WTC11 (cell line): ENCODE measurements around the gene PAPPA2. TPM values are rescaled to one million over a fixed set of nuclear protein-coding genes. Genes with fewer than 3 reads are reported as not detected.

Source experiments
- ATAC-seq: fragments of 200-7000 bp; cut with Tn5 transposase; 2 replicates; pipeline ENCODE4 v1.10.0; 2021; ENCODE audit warnings: mild to moderate bottlenecking, moderate library complexity
- CTCF ChIA-PET: fragments of 300-600 bp; sonication (Branson Sonifier 250); formaldehyde crosslinking; loops from one replicate; lab custom pipeline; 2021; ENCODE audit warnings: antibody characterized with exemption; lab: Charles Lee
- POLR2A ChIA-PET: fragments of 350-600 bp; sonication (Branson Sonifier 250); formaldehyde crosslinking; loops from one replicate; lab custom pipeline; 2021; ENCODE audit warnings: antibody characterized with exemption; lab: Charles Lee
- DNase-seq: peaks from one replicate; pipeline ENCODE4 v3.0.0; 2021; ENCODE audit warnings: low spot score
- H3K27ac Mint-ChIP-seq: 2 replicates; pipeline ENCODE4 v1.8.0; 2021; ENCODE audit warnings: mixed read lengths
- H3K27me3 Mint-ChIP-seq: 2 replicates; pipeline ENCODE4 v1.8.0; 2021; ENCODE audit warnings: low read depth, mild to moderate bottlenecking, moderate library complexity, mixed read lengths
- H3K36me3 Mint-ChIP-seq: 2 replicates; pipeline ENCODE4 v1.8.0; 2021; ENCODE audit warnings: mixed read lengths
- H3K4me1 Mint-ChIP-seq: 2 replicates; pipeline ENCODE4 v1.8.0; 2022; ENCODE audit warnings: mixed read lengths
- H3K4me3 Mint-ChIP-seq: 2 replicates; pipeline ENCODE4 v1.8.0; 2021; ENCODE audit warnings: mild to moderate bottlenecking, moderate library complexity, mixed read lengths
- H3K9me3 Mint-ChIP-seq: 2 replicates; pipeline ENCODE4 v1.8.0; 2021; ENCODE audit warnings: mixed read lengths
- CREB1 ChIP-seq: sonication (generic); formaldehyde crosslinking; IDR thresholded peaks from 2 replicates; pipeline ENCODE4 v1.8.0; 2023; ENCODE audit warnings: mild to moderate bottlenecking, missing genetic modification reagents
- FOXJ3 ChIP-seq: sonication (generic); formaldehyde crosslinking; IDR thresholded peaks from 2 replicates; pipeline ENCODE4 v1.9.0; 2021; ENCODE audit warnings: missing genetic modification reagents, mild to moderate bottlenecking, borderline replicate concordance
- GTF2I ChIP-seq: fragments of 250-450 bp; sonication (Bioruptor Pico); conservative IDR thresholded peaks from 2 replicates; pipeline ENCODE4 v1.4.0; 2021; ENCODE audit warnings: mild to moderate bottlenecking
- HMGA2 ChIP-seq: fragments of 250-450 bp; sonication (Bioruptor Pico); IDR thresholded peaks from 2 replicates; pipeline ENCODE4 v1.4.0; 2021; ENCODE audit warnings: mild to moderate bottlenecking, moderate library complexity
- NR1H2 ChIP-seq: sonication (generic); formaldehyde crosslinking; IDR thresholded peaks from 2 replicates; pipeline ENCODE4 v1.9.0; 2021; ENCODE audit warnings: mild to moderate bottlenecking, moderate library complexity, missing genetic modification reagents
- PRRX2 ChIP-seq: fragments of 250-450 bp; sonication (Bioruptor Pico); IDR thresholded peaks from 2 replicates; pipeline ENCODE4 v1.8.0; 2021; ENCODE audit warnings: mild to moderate bottlenecking
- RORB ChIP-seq: fragments of 250-450 bp; sonication (Bioruptor Pico); IDR thresholded peaks from 2 replicates; pipeline ENCODE4 v1.9.0; 2021; ENCODE audit warnings: mild to moderate bottlenecking
- SOX15 ChIP-seq: fragments of 250-450 bp; sonication (Bioruptor Pico); IDR thresholded peaks from 2 replicates; pipeline ENCODE4 v1.9.0; 2021; ENCODE audit warnings: mild to moderate bottlenecking
- ZNF121 ChIP-seq: sonication (generic); formaldehyde crosslinking; IDR thresholded peaks from 2 replicates; pipeline ENCODE4 v1.8.0; 2023; ENCODE audit warnings: missing genetic modification reagents
- ZNF263 ChIP-seq: sonication (generic); formaldehyde crosslinking; IDR thresholded peaks from 2 replicates; pipeline ENCODE4 v1.8.1; 2022; ENCODE audit warnings: low read depth, mild to moderate bottlenecking, moderate library complexity, missing genetic modification reagents
- ZNF396 ChIP-seq: fragments of 250-450 bp; sonication (Bioruptor Pico); IDR thresholded peaks from 2 replicates; pipeline ENCODE4 v1.8.0; 2021; ENCODE audit warnings: mild to moderate bottlenecking, moderate library complexity, borderline replicate concordance
- ZNF671 ChIP-seq: fragments of 250-450 bp; sonication (Bioruptor Pico); IDR thresholded peaks from 2 replicates; pipeline ENCODE4 v1.8.0; 2021; ENCODE audit warnings: mild to moderate bottlenecking
- total RNA-seq: library from RNA; stranded (reverse); gene quantifications from 3 replicates; pipeline ENCODE4 v1.2.3, GENCODE V29; 2021
- TF ChIP-seq, protein P1 (sequence below): fragments of 250-450 bp; sonication (Bioruptor Pico); IDR thresholded peaks from 2 replicates; pipeline ENCODE4 v1.9.0; 2021; ENCODE audit warnings: mild to moderate bottlenecking
- TF ChIP-seq, protein P2 (sequence below): sonication (generic); formaldehyde crosslinking; IDR thresholded peaks from 2 replicates; pipeline ENCODE4 v1.8.0; 2023; ENCODE audit warnings: missing genetic modification reagents, mild to moderate bottlenecking, borderline replicate concordance
- TF ChIP-seq, protein P3 (sequence below): sonication (generic); formaldehyde crosslinking; IDR thresholded peaks from 2 replicates; pipeline ENCODE4 v1.8.1; 2022; ENCODE audit warnings: low read depth, mild to moderate bottlenecking, moderate library complexity, missing genetic modification reagents, borderline replicate concordance
- TF ChIP-seq, protein P4 (sequence below): sonication (generic); formaldehyde crosslinking; IDR thresholded peaks from 2 replicates; pipeline ENCODE4 v1.8.0; 2023; ENCODE audit warnings: mild to moderate bottlenecking, missing genetic modification reagents
- TF ChIP-seq, protein P5 (sequence below): fragments of 250-450 bp; sonication (Bioruptor Pico); IDR thresholded peaks from 2 replicates; pipeline ENCODE4 v1.8.0; 2021; ENCODE audit warnings: mild to moderate bottlenecking
- TF ChIP-seq, protein P6 (sequence below): fragments of 200-600 bp; IDR thresholded peaks from 2 replicates; pipeline ENCODE4 v1.8.0; 2022; ENCODE audit warnings: antibody characterized with exemption
- TF ChIP-seq, protein P7 (sequence below): sonication (generic); formaldehyde crosslinking; IDR thresholded peaks from 2 replicates; pipeline ENCODE4 v1.8.1; 2022; ENCODE audit warnings: missing genetic modification reagents, borderline replicate concordance
- TF ChIP-seq, protein P8 (sequence below): sonication (generic); formaldehyde crosslinking; IDR thresholded peaks from 2 replicates; pipeline ENCODE4 v1.8.1; 2022; ENCODE audit warnings: mild to moderate bottlenecking, moderate library complexity, missing genetic modification reagents

Gene PAPPA2
- total RNA-seq, 1 experiment from 2014 or later = 0.74 TPM

DNA sequence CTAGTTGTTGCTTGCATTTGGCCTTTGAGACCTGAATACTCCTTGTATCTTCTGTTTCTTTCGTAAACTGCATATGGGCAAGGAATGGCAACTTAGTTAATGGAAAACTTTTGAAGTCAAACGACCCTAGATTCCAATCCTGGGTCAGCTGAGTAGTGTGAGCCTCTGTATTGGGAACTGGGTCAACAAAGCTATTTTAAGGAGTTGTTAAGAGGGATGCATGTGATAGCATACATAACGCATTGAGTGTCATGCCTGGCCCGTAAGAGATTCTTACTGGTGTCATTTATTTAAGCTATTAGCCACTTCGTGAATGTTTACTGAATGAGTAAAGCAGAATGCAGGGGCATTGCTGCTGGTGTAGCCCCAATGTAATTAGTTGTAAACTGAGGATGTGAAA is 340.1 kb downstream of the PAPPA2 start:
- DNase-seq (no peak), ATAC-seq (no peak)
- H3K9me3 Mint-ChIP-seq = no peaks in the 10 kb centered on the region
- peaks cover 39% of the 10 kb centered on the region for H3K4me1 Mint-ChIP-seq
- H3K27me3 Mint-ChIP-seq = no peaks in the 10 kb centered on the region
- H3K36me3 Mint-ChIP-seq = no peaks in the 10 kb centered on the region
- CTCF ChIA-PET = interaction anchor here (1.6 kb wide), 1 partner anchor 75 kb away, joined by 4 read pairs; no protein-coding TSS in a partner anchor
- no peak overlapping the region for H3K27ac Mint-ChIP-seq
- TF ChIP-seq ZNF671 = no peak
- TF ChIP-seq, protein P1, sequence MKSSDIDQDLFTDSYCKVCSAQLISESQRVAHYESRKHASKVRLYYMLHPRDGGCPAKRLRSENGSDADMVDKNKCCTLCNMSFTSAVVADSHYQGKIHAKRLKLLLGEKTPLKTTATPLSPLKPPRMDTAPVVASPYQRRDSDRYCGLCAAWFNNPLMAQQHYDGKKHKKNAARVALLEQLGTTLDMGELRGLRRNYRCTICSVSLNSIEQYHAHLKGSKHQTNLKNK (CRISPR knock-in tag) = no peak
- POLR2A ChIA-PET = no interaction called here
- no peak overlapping the region for H3K4me3 Mint-ChIP-seq

DNA sequence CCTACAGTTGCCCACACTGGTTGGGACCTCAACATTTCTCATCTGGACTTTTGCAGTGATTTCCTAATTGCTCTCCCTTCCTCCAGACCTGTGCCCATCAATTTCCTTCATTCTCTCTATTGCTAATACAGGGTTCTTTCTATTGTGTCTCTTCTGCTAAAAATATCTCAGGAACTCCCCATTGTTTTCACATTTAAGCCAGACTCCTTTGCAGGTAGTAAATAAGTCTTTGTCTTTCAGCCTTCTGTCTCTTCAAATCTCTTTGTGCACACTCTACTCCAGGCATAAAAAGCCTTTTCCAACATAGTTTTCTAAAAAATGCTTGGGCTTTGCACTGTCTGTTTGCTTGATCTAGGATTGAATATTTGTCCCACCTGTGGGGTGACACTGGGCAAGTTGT is 340.6 kb downstream of the PAPPA2 start:
- ChIA-PET POLR2A (no interaction called here), CTCF (no interaction called here)
- no peaks in the 10 kb centered on the region for H3K9me3 Mint-ChIP-seq
- no peaks in the 10 kb centered on the region for H3K27me3 Mint-ChIP-seq
- no peak overlapping the region for H3K27ac Mint-ChIP-seq
- TF ChIP-seq RORB (CRISPR knock-in tag) (no peak), ZNF396 (CRISPR knock-in tag) (no peak), ZNF121 (CRISPR knock-in tag) (no peak), GTF2I (no peak), FOXJ3 (no peak), NR1H2 (CRISPR knock-in tag) (no peak), CREB1 (no peak), ZNF263 (CRISPR knock-in tag) (no peak), HMGA2 (no peak)
- TF ChIP-seq, protein P2, sequence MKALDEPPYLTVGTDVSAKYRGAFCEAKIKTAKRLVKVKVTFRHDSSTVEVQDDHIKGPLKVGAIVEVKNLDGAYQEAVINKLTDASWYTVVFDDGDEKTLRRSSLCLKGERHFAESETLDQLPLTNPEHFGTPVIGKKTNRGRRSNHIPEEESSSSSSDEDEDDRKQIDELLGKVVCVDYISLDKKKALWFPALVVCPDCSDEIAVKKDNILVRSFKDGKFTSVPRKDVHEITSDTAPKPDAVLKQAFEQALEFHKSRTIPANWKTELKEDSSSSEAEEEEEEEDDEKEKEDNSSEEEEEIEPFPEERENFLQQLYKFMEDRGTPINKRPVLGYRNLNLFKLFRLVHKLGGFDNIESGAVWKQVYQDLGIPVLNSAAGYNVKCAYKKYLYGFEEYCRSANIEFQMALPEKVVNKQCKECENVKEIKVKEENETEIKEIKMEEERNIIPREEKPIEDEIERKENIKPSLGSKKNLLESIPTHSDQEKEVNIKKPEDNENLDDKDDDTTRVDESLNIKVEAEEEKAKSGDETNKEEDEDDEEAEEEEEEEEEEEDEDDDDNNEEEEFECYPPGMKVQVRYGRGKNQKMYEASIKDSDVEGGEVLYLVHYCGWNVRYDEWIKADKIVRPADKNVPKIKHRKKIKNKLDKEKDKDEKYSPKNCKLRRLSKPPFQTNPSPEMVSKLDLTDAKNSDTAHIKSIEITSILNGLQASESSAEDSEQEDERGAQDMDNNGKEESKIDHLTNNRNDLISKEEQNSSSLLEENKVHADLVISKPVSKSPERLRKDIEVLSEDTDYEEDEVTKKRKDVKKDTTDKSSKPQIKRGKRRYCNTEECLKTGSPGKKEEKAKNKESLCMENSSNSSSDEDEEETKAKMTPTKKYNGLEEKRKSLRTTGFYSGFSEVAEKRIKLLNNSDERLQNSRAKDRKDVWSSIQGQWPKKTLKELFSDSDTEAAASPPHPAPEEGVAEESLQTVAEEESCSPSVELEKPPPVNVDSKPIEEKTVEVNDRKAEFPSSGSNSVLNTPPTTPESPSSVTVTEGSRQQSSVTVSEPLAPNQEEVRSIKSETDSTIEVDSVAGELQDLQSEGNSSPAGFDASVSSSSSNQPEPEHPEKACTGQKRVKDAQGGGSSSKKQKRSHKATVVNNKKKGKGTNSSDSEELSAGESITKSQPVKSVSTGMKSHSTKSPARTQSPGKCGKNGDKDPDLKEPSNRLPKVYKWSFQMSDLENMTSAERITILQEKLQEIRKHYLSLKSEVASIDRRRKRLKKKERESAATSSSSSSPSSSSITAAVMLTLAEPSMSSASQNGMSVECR (CRISPR knock-in tag) = no peak
- TF ChIP-seq, protein P3, sequence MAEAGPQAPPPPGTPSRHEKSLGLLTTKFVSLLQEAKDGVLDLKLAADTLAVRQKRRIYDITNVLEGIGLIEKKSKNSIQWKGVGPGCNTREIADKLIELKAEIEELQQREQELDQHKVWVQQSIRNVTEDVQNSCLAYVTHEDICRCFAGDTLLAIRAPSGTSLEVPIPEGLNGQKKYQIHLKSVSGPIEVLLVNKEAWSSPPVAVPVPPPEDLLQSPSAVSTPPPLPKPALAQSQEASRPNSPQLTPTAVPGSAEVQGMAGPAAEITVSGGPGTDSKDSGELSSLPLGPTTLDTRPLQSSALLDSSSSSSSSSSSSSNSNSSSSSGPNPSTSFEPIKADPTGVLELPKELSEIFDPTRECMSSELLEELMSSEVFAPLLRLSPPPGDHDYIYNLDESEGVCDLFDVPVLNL = no peak
- TF ChIP-seq, protein P4, sequence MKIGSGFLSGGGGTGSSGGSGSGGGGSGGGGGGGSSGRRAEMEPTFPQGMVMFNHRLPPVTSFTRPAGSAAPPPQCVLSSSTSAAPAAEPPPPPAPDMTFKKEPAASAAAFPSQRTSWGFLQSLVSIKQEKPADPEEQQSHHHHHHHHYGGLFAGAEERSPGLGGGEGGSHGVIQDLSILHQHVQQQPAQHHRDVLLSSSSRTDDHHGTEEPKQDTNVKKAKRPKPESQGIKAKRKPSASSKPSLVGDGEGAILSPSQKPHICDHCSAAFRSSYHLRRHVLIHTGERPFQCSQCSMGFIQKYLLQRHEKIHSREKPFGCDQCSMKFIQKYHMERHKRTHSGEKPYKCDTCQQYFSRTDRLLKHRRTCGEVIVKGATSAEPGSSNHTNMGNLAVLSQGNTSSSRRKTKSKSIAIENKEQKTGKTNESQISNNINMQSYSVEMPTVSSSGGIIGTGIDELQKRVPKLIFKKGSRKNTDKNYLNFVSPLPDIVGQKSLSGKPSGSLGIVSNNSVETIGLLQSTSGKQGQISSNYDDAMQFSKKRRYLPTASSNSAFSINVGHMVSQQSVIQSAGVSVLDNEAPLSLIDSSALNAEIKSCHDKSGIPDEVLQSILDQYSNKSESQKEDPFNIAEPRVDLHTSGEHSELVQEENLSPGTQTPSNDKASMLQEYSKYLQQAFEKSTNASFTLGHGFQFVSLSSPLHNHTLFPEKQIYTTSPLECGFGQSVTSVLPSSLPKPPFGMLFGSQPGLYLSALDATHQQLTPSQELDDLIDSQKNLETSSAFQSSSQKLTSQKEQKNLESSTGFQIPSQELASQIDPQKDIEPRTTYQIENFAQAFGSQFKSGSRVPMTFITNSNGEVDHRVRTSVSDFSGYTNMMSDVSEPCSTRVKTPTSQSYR (CRISPR knock-in tag) = no peak
- DNase-seq (no peak), ATAC-seq (no peak)
- no peaks in the 10 kb centered on the region for H3K36me3 Mint-ChIP-seq
- peaks cover 39% of the 10 kb centered on the region for H3K4me1 Mint-ChIP-seq
- H3K4me3 Mint-ChIP-seq = no peak overlapping the region

DNA sequence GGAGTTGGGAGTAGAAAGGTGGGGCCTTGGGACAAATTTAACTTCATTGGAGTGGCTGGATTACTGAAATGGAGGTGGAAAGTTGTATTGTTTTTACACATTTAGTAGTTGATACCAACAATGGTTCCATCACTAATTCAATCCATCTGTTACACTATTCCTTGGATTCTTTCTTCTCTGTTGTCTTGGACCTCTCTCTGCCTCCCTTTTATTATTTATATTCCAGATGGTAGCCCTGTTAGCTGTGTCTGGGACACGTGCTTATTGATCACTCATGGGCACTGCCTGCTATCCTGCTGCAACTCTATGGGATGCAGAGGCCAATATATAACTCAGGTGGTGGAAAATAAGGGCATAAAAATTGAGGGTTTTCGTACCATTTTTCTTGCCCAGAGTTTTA is 346.3 kb downstream of the PAPPA2 start:
- H3K36me3 Mint-ChIP-seq = peaks cover 7% of the 10 kb centered on the region
- ATAC-seq = no peak
- H3K4me3 Mint-ChIP-seq = no peak overlapping the region
- peaks cover 12% of the 10 kb centered on the region for H3K9me3 Mint-ChIP-seq
- ChIA-PET POLR2A (no interaction called here), CTCF (no interaction called here)
- no peak for DNase-seq
- H3K27me3 Mint-ChIP-seq = no peaks in the 10 kb centered on the region
- H3K27ac Mint-ChIP-seq = no peak overlapping the region
- H3K4me1 Mint-ChIP-seq = peaks cover 29% of the 10 kb centered on the region
- TF ChIP-seq SOX15 = no peak
- TF ChIP-seq, protein P5, sequence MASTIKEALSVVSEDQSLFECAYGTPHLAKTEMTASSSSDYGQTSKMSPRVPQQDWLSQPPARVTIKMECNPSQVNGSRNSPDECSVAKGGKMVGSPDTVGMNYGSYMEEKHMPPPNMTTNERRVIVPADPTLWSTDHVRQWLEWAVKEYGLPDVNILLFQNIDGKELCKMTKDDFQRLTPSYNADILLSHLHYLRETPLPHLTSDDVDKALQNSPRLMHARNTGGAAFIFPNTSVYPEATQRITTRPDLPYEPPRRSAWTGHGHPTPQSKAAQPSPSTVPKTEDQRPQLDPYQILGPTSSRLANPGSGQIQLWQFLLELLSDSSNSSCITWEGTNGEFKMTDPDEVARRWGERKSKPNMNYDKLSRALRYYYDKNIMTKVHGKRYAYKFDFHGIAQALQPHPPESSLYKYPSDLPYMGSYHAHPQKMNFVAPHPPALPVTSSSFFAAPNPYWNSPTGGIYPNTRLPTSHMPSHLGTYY (CRISPR knock-in tag) = no peak
- no peak for TF ChIP-seq PRRX2 (CRISPR knock-in tag)
- TF ChIP-seq, protein P6, sequence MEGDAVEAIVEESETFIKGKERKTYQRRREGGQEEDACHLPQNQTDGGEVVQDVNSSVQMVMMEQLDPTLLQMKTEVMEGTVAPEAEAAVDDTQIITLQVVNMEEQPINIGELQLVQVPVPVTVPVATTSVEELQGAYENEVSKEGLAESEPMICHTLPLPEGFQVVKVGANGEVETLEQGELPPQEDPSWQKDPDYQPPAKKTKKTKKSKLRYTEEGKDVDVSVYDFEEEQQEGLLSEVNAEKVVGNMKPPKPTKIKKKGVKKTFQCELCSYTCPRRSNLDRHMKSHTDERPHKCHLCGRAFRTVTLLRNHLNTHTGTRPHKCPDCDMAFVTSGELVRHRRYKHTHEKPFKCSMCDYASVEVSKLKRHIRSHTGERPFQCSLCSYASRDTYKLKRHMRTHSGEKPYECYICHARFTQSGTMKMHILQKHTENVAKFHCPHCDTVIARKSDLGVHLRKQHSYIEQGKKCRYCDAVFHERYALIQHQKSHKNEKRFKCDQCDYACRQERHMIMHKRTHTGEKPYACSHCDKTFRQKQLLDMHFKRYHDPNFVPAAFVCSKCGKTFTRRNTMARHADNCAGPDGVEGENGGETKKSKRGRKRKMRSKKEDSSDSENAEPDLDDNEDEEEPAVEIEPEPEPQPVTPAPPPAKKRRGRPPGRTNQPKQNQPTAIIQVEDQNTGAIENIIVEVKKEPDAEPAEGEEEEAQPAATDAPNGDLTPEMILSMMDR = no peak
- TF ChIP-seq, protein P7, sequence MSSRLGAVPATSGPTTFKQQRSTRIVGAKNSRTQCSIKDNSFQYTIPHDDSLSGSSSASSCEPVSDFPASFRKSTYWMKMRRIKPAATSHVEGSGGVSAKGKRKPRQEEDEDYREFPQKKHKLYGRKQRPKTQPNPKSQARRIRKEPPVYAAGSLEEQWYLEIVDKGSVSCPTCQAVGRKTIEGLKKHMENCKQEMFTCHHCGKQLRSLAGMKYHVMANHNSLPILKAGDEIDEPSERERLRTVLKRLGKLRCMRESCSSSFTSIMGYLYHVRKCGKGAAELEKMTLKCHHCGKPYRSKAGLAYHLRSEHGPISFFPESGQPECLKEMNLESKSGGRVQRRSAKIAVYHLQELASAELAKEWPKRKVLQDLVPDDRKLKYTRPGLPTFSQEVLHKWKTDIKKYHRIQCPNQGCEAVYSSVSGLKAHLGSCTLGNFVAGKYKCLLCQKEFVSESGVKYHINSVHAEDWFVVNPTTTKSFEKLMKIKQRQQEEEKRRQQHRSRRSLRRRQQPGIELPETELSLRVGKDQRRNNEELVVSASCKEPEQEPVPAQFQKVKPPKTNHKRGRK (CRISPR knock-in tag) = no peak
- TF ChIP-seq NR1H2 (CRISPR knock-in tag) = no peak
- TF ChIP-seq, protein P8, sequence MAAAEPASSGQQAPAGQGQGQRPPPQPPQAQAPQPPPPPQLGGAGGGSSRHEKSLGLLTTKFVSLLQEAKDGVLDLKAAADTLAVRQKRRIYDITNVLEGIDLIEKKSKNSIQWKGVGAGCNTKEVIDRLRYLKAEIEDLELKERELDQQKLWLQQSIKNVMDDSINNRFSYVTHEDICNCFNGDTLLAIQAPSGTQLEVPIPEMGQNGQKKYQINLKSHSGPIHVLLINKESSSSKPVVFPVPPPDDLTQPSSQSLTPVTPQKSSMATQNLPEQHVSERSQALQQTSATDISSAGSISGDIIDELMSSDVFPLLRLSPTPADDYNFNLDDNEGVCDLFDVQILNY (CRISPR knock-in tag) = no peak
